Measurements from ENCODE around the gene GRK5.
"Not testable (repeated sequence)": the region's sequence is repeated elsewhere in the genome, so short reads cannot be mapped to it uniquely, and the experiment has no call there.

The GRK5 gene

GRCh38 chr10:119431034-119431772 lies 223.8 kb downstream of the GRK5 start:
- no peaks in the 10 kb centered on the region for H3K36me3 ChIP-seq (ENCODE audit: control insufficient read depth, low read depth, low read length)
- no peaks in the 10 kb centered on the region for H3K9me3 ChIP-seq (ENCODE audit: control insufficient read depth, low read depth, low read length)
- no peak overlapping the region for H3K27ac ChIP-seq (ENCODE audit: low read length)
- H3K4me1 ChIP-seq (ENCODE audit: control insufficient read depth, low read depth, low read length), result no peaks in the 10 kb centered on the region
- H3K27me3 ChIP-seq (ENCODE audit: control insufficient read depth, insufficient read depth, low read length), result no peaks in the 10 kb centered on the region
- H3K9ac ChIP-seq (ENCODE audit: low read length), result no peak overlapping the region
- no peak overlapping the region for H3K4me3 ChIP-seq (ENCODE audit: low read length)

GRCh38 chr10:119431773-119432135 lies 224.4 kb downstream of the GRK5 start:
- H3K4me1 ChIP-seq (ENCODE audit: control insufficient read depth, low read depth, low read length), result no peaks in the 10 kb centered on the region
- no peaks in the 10 kb centered on the region for H3K27me3 ChIP-seq (ENCODE audit: control insufficient read depth, insufficient read depth, low read length)
- H3K9me3 ChIP-seq (ENCODE audit: control insufficient read depth, low read depth, low read length), result no peaks in the 10 kb centered on the region
- no peaks in the 10 kb centered on the region for H3K36me3 ChIP-seq (ENCODE audit: control insufficient read depth, low read depth, low read length)
- no peak overlapping the region for H3K27ac ChIP-seq (ENCODE audit: low read length)
- no peak overlapping the region for H3K4me3 ChIP-seq (ENCODE audit: low read length)
- H3K9ac ChIP-seq (ENCODE audit: low read length), result no peak overlapping the region

GRCh38 chr10:119434942-119435341 lies 227.6 kb downstream of the GRK5 start:
- H3K36me3 ChIP-seq (ENCODE audit: control insufficient read depth, low read depth, low read length); H3K9ac ChIP-seq (ENCODE audit: low read length); H3K27ac ChIP-seq (ENCODE audit: low read length); H3K4me3 ChIP-seq (ENCODE audit: low read length); H3K4me1 ChIP-seq (ENCODE audit: control insufficient read depth, low read depth, low read length); H3K9me3 ChIP-seq (ENCODE audit: control insufficient read depth, low read depth, low read length); H3K27me3 ChIP-seq (ENCODE audit: control insufficient read depth, insufficient read depth, low read length): not testable (repeated sequence)

- Histone ChIP-seq H3K27me3 (ENCODE audit: control insufficient read depth, insufficient read depth, low read length) (no peaks in the 10 kb centered on the region), H3K4me3 (ENCODE audit: low read length) (no peak overlapping the region), H3K4me1 (ENCODE audit: control insufficient read depth, low read depth, low read length) (no peaks in the 10 kb centered on the region), H3K36me3 (ENCODE audit: control insufficient read depth, low read depth, low read length) (no peaks in the 10 kb centered on the region), H3K9ac (ENCODE audit: low read length) (no peak overlapping the region), H3K9me3 (ENCODE audit: control insufficient read depth, low read depth, low read length) (no peaks in the 10 kb centered on the region), H3K27ac (ENCODE audit: low read length) (no peak overlapping the region)
These were observed 231.3 kb downstream of the GRK5 start for GRCh38 chr10:119438717-119439116.

- Histone ChIP-seq H3K27me3 (ENCODE audit: control insufficient read depth, insufficient read depth, low read length) (no peaks in the 10 kb centered on the region), H3K4me3 (ENCODE audit: low read length) (no peak overlapping the region), H3K36me3 (ENCODE audit: control insufficient read depth, low read depth, low read length) (no peaks in the 10 kb centered on the region), H3K9me3 (ENCODE audit: control insufficient read depth, low read depth, low read length) (no peaks in the 10 kb centered on the region), H3K4me1 (ENCODE audit: control insufficient read depth, low read depth, low read length) (no peaks in the 10 kb centered on the region), H3K9ac (ENCODE audit: low read length) (no peak overlapping the region), H3K27ac (ENCODE audit: low read length) (no peak overlapping the region)
These were observed 232.6 kb downstream of the GRK5 start for GRCh38 chr10:119439922-119440321.

- Histone ChIP-seq H3K4me1 (ENCODE audit: control insufficient read depth, low read depth, low read length) (no peaks in the 10 kb centered on the region), H3K9me3 (ENCODE audit: control insufficient read depth, low read depth, low read length) (no peaks in the 10 kb centered on the region), H3K4me3 (ENCODE audit: low read length) (no peak overlapping the region), H3K27ac (ENCODE audit: low read length) (no peak overlapping the region), H3K9ac (ENCODE audit: low read length) (no peak overlapping the region), H3K27me3 (ENCODE audit: control insufficient read depth, insufficient read depth, low read length) (no peaks in the 10 kb centered on the region), H3K36me3 (ENCODE audit: control insufficient read depth, low read depth, low read length) (no peaks in the 10 kb centered on the region)
These were observed 233.9 kb downstream of the GRK5 start for GRCh38 chr10:119441151-119441821.

- H3K27ac ChIP-seq (ENCODE audit: low read length), result no peak overlapping the region
- no peaks in the 10 kb centered on the region for H3K4me1 ChIP-seq (ENCODE audit: control insufficient read depth, low read depth, low read length)
- H3K4me3 ChIP-seq (ENCODE audit: low read length), result no peak overlapping the region
- H3K27me3 ChIP-seq (ENCODE audit: control insufficient read depth, insufficient read depth, low read length), result no peaks in the 10 kb centered on the region
- H3K9ac ChIP-seq (ENCODE audit: low read length), result no peak overlapping the region
- H3K9me3 ChIP-seq (ENCODE audit: control insufficient read depth, low read depth, low read length), result no peaks in the 10 kb centered on the region
- no peaks in the 10 kb centered on the region for H3K36me3 ChIP-seq (ENCODE audit: control insufficient read depth, low read depth, low read length)
These were observed 234.8 kb downstream of the GRK5 start for GRCh38 chr10:119441921-119442757.

GRCh38 chr10:119442758-119443060 lies 235.3 kb downstream of the GRK5 start:
- no peak overlapping the region for H3K9ac ChIP-seq (ENCODE audit: low read length)
- H3K4me1 ChIP-seq (ENCODE audit: control insufficient read depth, low read depth, low read length), result no peaks in the 10 kb centered on the region
- no peaks in the 10 kb centered on the region for H3K27me3 ChIP-seq (ENCODE audit: control insufficient read depth, insufficient read depth, low read length)
- H3K9me3 ChIP-seq (ENCODE audit: control insufficient read depth, low read depth, low read length), result no peaks in the 10 kb centered on the region
- no peak overlapping the region for H3K27ac ChIP-seq (ENCODE audit: low read length)
- no peak overlapping the region for H3K4me3 ChIP-seq (ENCODE audit: low read length)
- H3K36me3 ChIP-seq (ENCODE audit: control insufficient read depth, low read depth, low read length), result no peaks in the 10 kb centered on the region

- Histone ChIP-seq H3K27ac (ENCODE audit: low read length) (no peak overlapping the region), H3K9me3 (ENCODE audit: control insufficient read depth, low read depth, low read length) (no peaks in the 10 kb centered on the region), H3K36me3 (ENCODE audit: control insufficient read depth, low read depth, low read length) (no peaks in the 10 kb centered on the region), H3K4me3 (ENCODE audit: low read length) (no peak overlapping the region), H3K27me3 (ENCODE audit: control insufficient read depth, insufficient read depth, low read length) (no peaks in the 10 kb centered on the region), H3K4me1 (ENCODE audit: control insufficient read depth, low read depth, low read length) (no peaks in the 10 kb centered on the region), H3K9ac (ENCODE audit: low read length) (no peak overlapping the region)
These were observed 236.1 kb downstream of the GRK5 start for GRCh38 chr10:119443441-119443840.

- H3K4me3 ChIP-seq (ENCODE audit: low read length), result no peak overlapping the region
- no peaks in the 10 kb centered on the region for H3K27me3 ChIP-seq (ENCODE audit: control insufficient read depth, insufficient read depth, low read length)
- no peaks in the 10 kb centered on the region for H3K9me3 ChIP-seq (ENCODE audit: control insufficient read depth, low read depth, low read length)
- H3K27ac ChIP-seq (ENCODE audit: low read length), result no peak overlapping the region
- no peaks in the 10 kb centered on the region for H3K36me3 ChIP-seq (ENCODE audit: control insufficient read depth, low read depth, low read length)
- H3K4me1 ChIP-seq (ENCODE audit: control insufficient read depth, low read depth, low read length), result no peaks in the 10 kb centered on the region
- H3K9ac ChIP-seq (ENCODE audit: low read length), result no peak overlapping the region
These were observed 236.7 kb downstream of the GRK5 start for GRCh38 chr10:119443970-119444660.

GRCh38 chr10:119444866-119445265 lies 237.5 kb downstream of the GRK5 start:
- H3K9me3 ChIP-seq (ENCODE audit: control insufficient read depth, low read depth, low read length), result no peaks in the 10 kb centered on the region
- no peak overlapping the region for H3K27ac ChIP-seq (ENCODE audit: low read length)
- H3K9ac ChIP-seq (ENCODE audit: low read length), result no peak overlapping the region
- no peaks in the 10 kb centered on the region for H3K4me1 ChIP-seq (ENCODE audit: control insufficient read depth, low read depth, low read length)
- H3K4me3 ChIP-seq (ENCODE audit: low read length), result no peak overlapping the region
- H3K36me3 ChIP-seq (ENCODE audit: control insufficient read depth, low read depth, low read length), result no peaks in the 10 kb centered on the region
- no peaks in the 10 kb centered on the region for H3K27me3 ChIP-seq (ENCODE audit: control insufficient read depth, insufficient read depth, low read length)
